TTC549 (cell line): Measurements from ENCODE around the gene ECD.
A peak's percentile ranks its signal among the peaks of the same experiment; 100 is the strongest.

Experiments
- FAIRE-seq: peaks from 2 replicates; lab custom pipeline; 2012; peaks lifted over from hg19 to GRCh38; lab: Jason Lieb, UNC

The ECD gene

GRCh38 chr10:73096449-73097304, 71.1 kb downstream of the ECD start, which contains the start of gene P4HA1:
Gene P4HA1, minus strand, starts transcription at chr10:73096866. Its CDS starts 21,983 bp downstream, at chr10:73074883.
- peak; percentile 69 for FAIRE-seq

- FAIRE-seq: no peak
Observed at GRCh38 chr10:73096041-73096448, 71.8 kb downstream of the ECD start.

DNA sequence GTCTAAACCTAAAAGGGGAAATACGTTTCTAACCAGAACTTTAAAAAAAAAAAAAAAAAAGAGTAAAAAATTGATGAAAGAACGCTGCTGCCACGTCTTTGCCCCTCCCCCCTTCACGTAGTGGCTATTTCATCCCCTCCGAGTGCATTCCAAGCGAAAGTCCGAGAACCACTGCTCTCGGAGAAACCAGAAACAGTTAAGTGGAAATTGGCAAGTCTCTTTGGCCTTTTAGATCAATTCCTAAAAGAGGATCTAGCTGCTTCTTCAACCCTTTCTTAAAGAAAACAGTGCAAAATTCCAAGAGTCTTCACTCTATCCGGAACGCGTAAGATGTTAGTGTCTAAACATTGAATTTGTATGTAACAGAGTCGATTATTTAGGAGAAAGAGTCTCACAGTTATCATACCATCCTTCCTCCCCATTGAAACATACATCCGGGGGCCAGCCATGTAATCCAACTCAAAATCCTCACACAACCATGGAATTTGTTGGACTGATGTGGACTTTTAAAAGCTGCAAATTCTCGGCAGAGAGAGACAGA, 72.3 kb downstream of the ECD start:
- no peak for FAIRE-seq

- FAIRE-seq: no peak
Observed at GRCh38 chr10:73094986-73095480, 72.8 kb downstream of the ECD start.

DNA sequence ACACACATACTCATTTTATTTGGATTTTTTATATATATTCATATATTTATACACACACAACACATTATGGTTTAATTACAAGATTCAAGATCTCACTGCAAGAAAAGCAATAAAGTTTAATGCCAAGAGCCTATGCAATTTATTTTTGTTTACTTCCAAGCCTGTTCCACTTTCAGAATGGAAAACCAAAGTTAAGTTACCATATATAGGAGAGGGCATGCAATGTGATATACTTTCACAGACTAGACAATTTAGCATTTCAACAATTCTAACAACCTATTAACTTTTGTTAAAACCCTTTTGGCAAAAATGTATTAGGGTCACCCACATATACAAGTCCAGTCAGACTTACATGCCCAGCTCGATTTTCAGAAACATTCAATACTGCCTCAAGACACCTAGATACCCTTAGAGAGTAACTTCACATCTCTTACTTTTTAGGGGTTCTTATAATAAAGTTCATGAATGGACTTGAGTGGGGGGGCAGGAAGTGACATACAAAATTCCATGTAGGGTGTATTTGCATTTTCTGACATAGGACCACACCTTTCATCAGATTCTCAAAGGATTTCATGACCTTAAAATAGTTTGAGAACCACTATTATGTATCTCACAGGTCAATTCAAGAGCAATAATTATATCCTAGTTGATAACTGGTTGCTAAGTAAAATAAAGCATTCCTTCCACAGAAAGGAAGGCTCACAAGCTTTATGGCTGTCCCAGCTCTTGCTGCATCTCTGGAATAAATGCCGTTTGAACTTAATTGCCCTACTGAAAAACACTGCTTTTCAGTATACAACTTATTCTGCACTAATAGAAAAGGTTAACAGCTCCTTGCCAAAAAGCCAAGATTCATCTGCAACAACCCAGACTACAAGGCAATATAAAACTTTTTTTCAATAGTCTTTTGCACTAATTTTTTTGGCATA, 73.6 kb downstream of the ECD start:
- FAIRE-seq: no peak

DNA sequence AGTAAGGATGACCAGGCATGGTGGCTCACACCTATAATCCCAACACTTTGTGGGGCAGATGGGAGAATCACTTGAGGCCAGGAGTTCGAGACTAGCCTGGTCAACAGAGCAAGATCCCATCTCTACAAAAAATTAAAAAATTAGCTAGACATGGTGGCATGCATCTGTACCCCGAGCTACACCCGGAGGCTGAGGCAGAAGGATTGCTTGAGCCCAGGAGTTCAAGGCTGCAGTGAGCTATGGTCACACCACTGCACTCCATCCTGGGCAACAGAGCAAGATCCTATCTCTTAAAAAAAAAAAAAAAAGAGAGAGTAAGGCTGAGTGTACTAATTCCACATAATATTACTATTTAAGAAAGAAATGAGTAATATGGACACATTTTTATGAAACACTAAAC, 75.0 kb downstream of the ECD start:
- no peak for FAIRE-seq

- no peak for FAIRE-seq
Observed at GRCh38 chr10:73088304-73088703, 79.5 kb downstream of the ECD start.

DNA sequence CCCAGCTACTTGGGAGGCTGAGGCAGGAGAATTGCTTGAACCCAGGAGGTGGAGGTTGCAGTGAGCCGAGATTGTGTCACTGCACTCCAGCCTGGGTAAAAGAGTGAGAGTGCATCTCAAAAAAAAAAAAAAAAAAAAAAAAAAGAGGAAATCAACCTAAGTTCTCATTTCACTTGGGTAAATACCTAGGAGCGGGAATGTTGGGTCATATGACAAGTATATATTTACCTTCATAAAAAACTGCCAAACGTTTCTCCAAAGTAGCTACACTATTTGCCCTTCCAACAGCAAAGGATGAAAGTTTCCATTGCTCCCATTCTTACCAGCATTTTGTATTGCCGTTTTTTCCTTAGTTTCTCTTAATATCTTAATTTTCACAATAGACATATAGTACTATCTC, 81.0 kb downstream of the ECD start:
- no peak for FAIRE-seq

DNA sequence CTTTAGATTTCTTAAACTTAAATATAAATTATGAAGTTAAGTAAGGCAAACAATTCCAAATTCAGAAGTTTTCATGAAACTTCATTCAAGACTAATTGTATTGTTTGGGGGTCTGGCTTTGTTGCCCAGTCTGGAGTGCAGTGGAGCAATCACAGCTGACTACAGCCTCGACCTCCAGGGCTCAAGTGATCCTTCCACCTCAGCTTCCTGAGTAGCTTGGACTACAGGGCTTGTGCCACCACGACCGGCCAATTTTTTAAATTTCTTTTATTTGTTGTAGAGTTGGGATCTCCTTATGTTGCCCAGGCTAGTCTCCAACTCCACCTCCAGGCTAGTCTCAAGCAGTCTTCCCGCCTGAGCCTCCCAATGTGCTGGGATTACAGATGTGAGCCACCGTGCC, 83.6 kb downstream of the ECD start:
- no peak for FAIRE-seq
